Endothelial cell of umbilical vein (primary cell): ENCODE measurements around the gene UST. TPM values are rescaled to one million over a fixed set of nuclear protein-coding genes. Genes with fewer than 3 reads are reported as not detected.

ENCODE experiments used
- BruUV-seq: library from RNA; stranded (reverse); fragments of 400-500 nt; replicated peaks from 2 replicates; lab custom pipeline; 2021; lab: Mats Ljungman, UMichigan
- CTCF ChIA-PET: fragments of 300-600, 350-600 bp; sonication (Branson Sonifier 250); formaldehyde crosslinking; loops from one replicate; lab custom pipeline; 2021; ENCODE audit warnings: antibody characterized with exemption, inconsistent platforms; lab: Charles Lee
- POLR2A ChIA-PET: fragments of 300-600, 350-600 bp; sonication (Branson Sonifier 250); formaldehyde crosslinking; loops from one replicate; lab custom pipeline; 2021; ENCODE audit warnings: antibody characterized with exemption, inconsistent platforms; lab: Charles Lee
- DNase-seq: peaks from one replicate; pipeline ENCODE4 v3.0.0-alpha.2; 2011; ENCODE audit warnings: low read depth, low spot score
- FAIRE-seq: peaks from 2 replicates; lab custom pipeline; 2011; peaks lifted over from hg19 to GRCh38; lab: Jason Lieb, UNC
- H2AFZ ChIP-seq: 2 replicates; pipeline ENCODE4 v1.6.0; 2012; ENCODE audit warnings: low read depth, low read length, control low read depth, inconsistent platforms
- H3K27ac ChIP-seq: 2 replicates; pipeline ENCODE4 v1.5.1; 2011; ENCODE audit warnings: low read depth, mild to moderate bottlenecking, control low read depth, low read length, moderate library complexity; ENCODE audit not compliant: insufficient read depth
- H3K27me3 ChIP-seq, 2 experiments: 2 replicates each; pipeline versions ENCODE4 v1.6.0 to v1.6.1; 2011; ENCODE audit warnings: low read length in 2 of 2, mixed read lengths in 1 of 2; ENCODE audit not compliant: control insufficient read depth in 2 of 2, insufficient read depth in 2 of 2
- H3K36me3 ChIP-seq, 2 experiments: 2 replicates in 1 of 2; 3 replicates in 1 of 2; pipeline ENCODE4 v1.5.1; 2011; ENCODE audit warnings: low read length in 2 of 2, mild to moderate bottlenecking in 1 of 2, moderate library complexity in 1 of 2; ENCODE audit not compliant: control insufficient read depth in 2 of 2, insufficient read depth in 2 of 2; ENCODE audit errors: extremely low read depth in 1 of 2
- H3K4me1 ChIP-seq: 3 replicates; pipeline ENCODE4 v1.5.1; 2011; ENCODE audit warnings: mild to moderate bottlenecking, low read length; ENCODE audit not compliant: control insufficient read depth, insufficient read depth; ENCODE audit errors: extremely low read depth
- H3K4me2 ChIP-seq: 2 replicates; pipeline ENCODE4 v1.6.1; 2011; ENCODE audit warnings: low read length, control low read depth, mixed read lengths; ENCODE audit not compliant: insufficient read depth
- H3K4me3 ChIP-seq, 3 experiments: fragments of 200-600 bp in 1 of 3; sonication (generic), shearing (Covaris generic) in 1 of 3; replicated peaks in 1 of 3; 2 replicates each; pipeline ENCODE4 v1.5.1; 2011 to 2016; ENCODE audit warnings: control low read depth in 3 of 3, low read length in 3 of 3, mild to moderate bottlenecking in 2 of 3, inconsistent platforms in 1 of 3, low read depth in 1 of 3, moderate library complexity in 1 of 3; ENCODE audit not compliant: insufficient read depth in 1 of 3
- H3K79me2 ChIP-seq: 2 replicates; pipeline ENCODE4 v1.6.0; 2012; ENCODE audit warnings: low read length, inconsistent platforms; ENCODE audit not compliant: control insufficient read depth, insufficient read depth
- H3K9ac ChIP-seq: replicated peaks from 2 replicates; pipeline ENCODE3; 2011; ENCODE audit warnings: low read length, control low read depth; ENCODE audit not compliant: insufficient read depth; ENCODE audit errors: extremely low read depth
- H3K9me1 ChIP-seq: replicated peaks from 3 replicates; pipeline ENCODE4 v1.6.0; 2011; ENCODE audit warnings: mild to moderate bottlenecking, low read length; ENCODE audit not compliant: control insufficient read depth, insufficient read depth; ENCODE audit errors: extremely low read depth
- H3K9me3 ChIP-seq: replicated peaks from 2 replicates; pipeline ENCODE4 v1.5.1; 2012; ENCODE audit warnings: low read length, inconsistent platforms; ENCODE audit not compliant: control insufficient read depth, insufficient read depth
- H4K20me1 ChIP-seq: replicated peaks from 2 replicates; pipeline ENCODE3; 2011; ENCODE audit warnings: mild to moderate bottlenecking, low read length; ENCODE audit not compliant: control insufficient read depth, insufficient read depth; ENCODE audit errors: extremely low read depth
- EZH2 ChIP-seq: IDR thresholded peaks from 2 replicates; pipeline ENCODE4 v1.6.1; 2012; ENCODE audit warnings: borderline replicate concordance, low read depth, mild to moderate bottlenecking, moderate library complexity, low read length, inconsistent platforms; ENCODE audit not compliant: severe bottlenecking
- FOS ChIP-seq: IDR thresholded peaks from 2 replicates; pipeline ENCODE4 v1.6.1; 2011; ENCODE audit warnings: mild to moderate bottlenecking, low read length, moderate library complexity, borderline replicate concordance; ENCODE audit not compliant: insufficient read depth
- JUN ChIP-seq: IDR thresholded peaks from 2 replicates; pipeline ENCODE4 v1.6.1; 2011; ENCODE audit warnings: borderline replicate concordance, low read depth; ENCODE audit not compliant: insufficient read length, insufficient read depth
- dilution Hi-C: fragments of 300-500 bp; cut with MboI; formaldehyde crosslinking; loops from one replicate; pipeline ENCODE4 v1.15.0; 2019; ENCODE audit warnings: low sequenced_read_pairs; ENCODE audit not compliant: extremely low pct_ligation_motif_present
- intact Hi-C: fragments of 100-400 bp; cut with micrococcal nuclease; formaldehyde crosslinking; loops from one replicate; pipeline ENCODE4 v1.10.0; 2022
- polyA plus RNA-seq, 4 experiments: library from polyadenylated mRNA; depleted of rRNA in 3 of 4; stranded (reverse) in 3 of 4; unstranded in 1 of 4; fragments of >200 nt; gene quantifications; 2 replicates each; pipeline versions ENCODE4 v1.2.1 to v1.2.3, GENCODE V29; 2011 to 2012; ENCODE audit warnings: missing spikeins in 1 of 4
- total RNA-seq: library from RNA; stranded (reverse); gene quantifications from 2 replicates; pipeline ENCODE4 v1.2.3, GENCODE V29; 2021

The UST gene
- total and polyA plus RNA-seq, 2 donors (not counting 3 experiments of a cell fraction or from before 2014, with no cell fraction given) = 0.26 to 0.84 TPM

DNA sequence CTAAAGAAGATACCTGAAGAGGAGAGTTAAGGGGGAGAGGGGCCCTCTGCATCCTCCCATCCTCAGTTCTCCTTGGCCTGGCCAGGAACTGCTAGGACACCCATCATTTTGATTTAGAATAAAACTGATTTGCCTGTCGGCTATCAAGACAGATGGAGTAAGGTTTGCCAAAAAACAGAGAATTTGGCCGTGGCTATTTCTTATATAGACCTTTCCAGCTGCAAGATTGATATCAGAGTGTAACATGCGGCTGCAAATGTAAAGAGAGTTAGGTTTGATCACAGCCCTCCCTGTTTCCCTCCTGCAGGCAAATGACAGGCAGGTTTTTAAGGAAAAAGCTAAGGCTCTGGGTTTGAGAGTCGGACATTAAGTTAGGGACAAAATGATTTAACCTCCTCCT, 344.1 kb downstream of the UST start:
- H3K79me2 ChIP-seq = no peaks in the 10 kb centered on the region
- no peak for DNase-seq
- POLR2A ChIA-PET = no interaction called here
- no peak overlapping the region for H3K4me3 ChIP-seq
- dilution Hi-C loops = no loop called here
- H3K9ac ChIP-seq = no peak overlapping the region
- peaks cover 6 to 16% of the 10 kb centered on the region in 2 experiments for H3K27me3 ChIP-seq
- BruUV-seq = no TSS peak
- H3K9me3 ChIP-seq = no peaks in the 10 kb centered on the region
- H3K36me3 ChIP-seq = no peaks in the 10 kb centered on the region
- no peaks in the 10 kb centered on the region for H3K9me1 ChIP-seq
- no peak for TF ChIP-seq EZH2
- TF ChIP-seq FOS = no peak
- TF ChIP-seq JUN = no peak
- FAIRE-seq = no peak
- CTCF ChIA-PET = interaction anchor here (0.6 to 1.2 kb wide), 4 partner anchors 9 to 341 kb away, joined by 3 to 7 read pairs (median 4); no protein-coding TSS in a partner anchor
- no peak overlapping the region for H3K27ac ChIP-seq
- H3K4me1 ChIP-seq = no peaks in the 10 kb centered on the region
- intact Hi-C loops = no loop called here
- H4K20me1 ChIP-seq = no peaks in the 10 kb centered on the region
- no peak overlapping the region for H3K4me2 ChIP-seq
- no peak overlapping the region for H2AFZ ChIP-seq

DNA sequence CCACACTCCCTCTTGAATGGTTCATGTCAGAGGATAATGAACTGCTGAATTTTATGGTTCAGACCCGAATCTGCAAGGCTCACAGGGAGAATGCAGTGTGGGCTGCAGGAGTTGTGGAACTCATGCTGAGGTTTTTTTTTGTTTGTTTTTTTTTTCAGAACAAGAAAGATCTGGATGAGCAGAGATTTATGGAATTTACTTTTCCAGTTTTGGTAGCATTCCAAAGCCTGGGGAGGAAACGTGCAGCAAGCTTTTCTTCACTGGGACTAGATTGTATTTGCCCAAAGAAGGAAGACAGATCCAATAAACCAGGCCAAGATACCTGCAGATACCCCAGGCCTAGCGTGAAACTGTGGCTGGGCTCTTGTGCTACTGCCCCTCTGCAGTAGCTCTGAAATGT, 346.8 kb downstream of the UST start:
- H3K27ac ChIP-seq = no peak overlapping the region
- no peaks in the 10 kb centered on the region for H3K9me1 ChIP-seq
- no peak for DNase-seq
- no TSS peak for BruUV-seq
- no peak for FAIRE-seq
- intact Hi-C loops = no loop called here
- ChIA-PET CTCF (interaction anchor here (1.2 kb wide), 1 partner anchor 8 kb away, joined by 3 read pairs; no protein-coding TSS in a partner anchor), POLR2A (no interaction called here)
- H3K79me2 ChIP-seq = no peaks in the 10 kb centered on the region
- dilution Hi-C loops = no loop called here
- no peaks in the 10 kb centered on the region for H3K36me3 ChIP-seq
- H3K4me3 ChIP-seq = no peak overlapping the region
- no peaks in the 10 kb centered on the region for H3K4me1 ChIP-seq
- no peaks in the 10 kb centered on the region for H3K9me3 ChIP-seq
- H3K9ac ChIP-seq = no peak overlapping the region
- peaks cover 6 to 13% of the 10 kb centered on the region in 2 experiments for H3K27me3 ChIP-seq
- no peaks in the 10 kb centered on the region for H4K20me1 ChIP-seq
- no peak overlapping the region for H2AFZ ChIP-seq
- no peak overlapping the region for H3K4me2 ChIP-seq
- no peak for TF ChIP-seq FOS
